ENCODE data around the gene HOXD3.

GRCh38 chr2:176171351-176172006 lies 14.4 kb downstream of the HOXD3 start:
- TF ChIP-seq CTCF (IDR thresholded peaks at IDR 0.05; ENCODE audit: low read depth, low read length, missing input control) = no peak
- no peak for TF ChIP-seq HNF4A (conservative IDR thresholded peaks at IDR 0.05)
- no peak for TF ChIP-seq GABPA (IDR thresholded peaks at IDR 0.05 in 1 of 2, conservative IDR thresholded peaks at IDR 0.05 in 1 of 2)
- no peak for TF ChIP-seq ZBTB33 (IDR thresholded peaks at IDR 0.05)
- TF ChIP-seq YY1 (IDR thresholded peaks at IDR 0.05) = no peak
- TF ChIP-seq TAF1 (conservative IDR thresholded peaks at IDR 0.05) = no peak
- no peak for TF ChIP-seq ATF3 (IDR thresholded peaks at IDR 0.05)
- TF ChIP-seq FOXA2 (IDR thresholded peaks at IDR 0.05) = no peak

Data from liver (tissue), 3 donors.